Keratinocyte (primary cell): ENCODE results near the gene PCGF3. TPM values are rescaled to one million over a fixed set of nuclear protein-coding genes. Genes with fewer than 3 reads are reported as not detected.

Experiments used
- DNase-seq: peaks from one replicate; pipeline ENCODE4 v3.0.0-alpha.2; 2011; ENCODE audit warnings: low read depth, missing footprints, low spot score
- FAIRE-seq: peaks from 2 replicates; lab custom pipeline; 2011; peaks lifted over from hg19 to GRCh38; lab: Jason Lieb, UNC
- H2AFZ ChIP-seq: 2 replicates; pipeline ENCODE4 v1.6.0; 2012; ENCODE audit warnings: low read length, control low read depth, inconsistent platforms; ENCODE audit not compliant: control insufficient read depth
- H3K27ac ChIP-seq: 2 replicates; pipeline ENCODE4 v1.5.1; 2011; ENCODE audit warnings: low read length; ENCODE audit not compliant: control insufficient read depth, insufficient read depth
- H3K27me3 ChIP-seq: 3 replicates; pipeline ENCODE4 v1.6.0; 2011; ENCODE audit warnings: low read length; ENCODE audit not compliant: control insufficient read depth, insufficient read depth; ENCODE audit errors: extremely low read depth
- H3K36me3 ChIP-seq, 2 experiments: 2 replicates in 1 of 2; 3 replicates in 1 of 2; pipeline ENCODE4 v1.5.1; 2011; ENCODE audit warnings: low read length in 2 of 2, mild to moderate bottlenecking in 1 of 2; ENCODE audit not compliant: control insufficient read depth in 2 of 2, insufficient read depth in 2 of 2; ENCODE audit errors: extremely low read depth in 1 of 2
- H3K4me1 ChIP-seq: 3 replicates; pipeline ENCODE4 v1.5.1; 2011; ENCODE audit warnings: low read length; ENCODE audit not compliant: control insufficient read depth, insufficient read depth; ENCODE audit errors: extremely low read depth
- H3K4me2 ChIP-seq: 3 replicates; pipeline ENCODE4 v1.6.0; 2011; ENCODE audit warnings: low read depth, low read length; ENCODE audit not compliant: control insufficient read depth, insufficient read depth; ENCODE audit errors: extremely low read depth
- H3K4me3 ChIP-seq, 3 experiments: fragments of 200-600 bp in 1 of 3; sonication (generic) in 1 of 3; 2 replicates in 2 of 3; 3 replicates in 1 of 3; pipeline ENCODE4 v1.5.1; 2011 to 2016; ENCODE audit warnings: low read length in 3 of 3, mild to moderate bottlenecking in 3 of 3, control low read depth in 2 of 3, inconsistent platforms in 1 of 3, low read depth in 1 of 3, mixed read lengths in 1 of 3, mixed run types in 1 of 3, moderate library complexity in 1 of 3; ENCODE audit not compliant: control insufficient read depth in 2 of 3, insufficient read depth in 2 of 3; ENCODE audit errors: extremely low read depth in 1 of 3
- H3K79me2 ChIP-seq: 2 replicates; pipeline ENCODE4 v1.6.0; 2012; ENCODE audit warnings: low read length; ENCODE audit not compliant: control insufficient read depth, insufficient read depth
- H3K9ac ChIP-seq: 3 replicates; pipeline ENCODE4 v1.6.0; 2011; ENCODE audit warnings: low read length; ENCODE audit not compliant: control insufficient read depth, insufficient read depth; ENCODE audit errors: extremely low read depth
- H3K9me1 ChIP-seq: 3 replicates; pipeline ENCODE4 v1.6.0; 2011; ENCODE audit warnings: low read length; ENCODE audit not compliant: control insufficient read depth, insufficient read depth; ENCODE audit errors: extremely low read depth
- H3K9me3 ChIP-seq: 2 replicates; pipeline ENCODE4 v1.5.1; 2012; ENCODE audit warnings: low read depth, low read length; ENCODE audit not compliant: control insufficient read depth
- H4K20me1 ChIP-seq: 3 replicates; pipeline ENCODE4 v1.6.0; 2011; ENCODE audit warnings: low read length; ENCODE audit not compliant: control insufficient read depth, insufficient read depth; ENCODE audit errors: extremely low read depth
- EZH2 ChIP-seq: IDR thresholded peaks from one replicate; pipeline ENCODE4 v1.6.1; 2012; ENCODE audit warnings: inconsistent platforms, mild to moderate bottlenecking, low read length, moderate library complexity
- dilution Hi-C: fragments of 300-500 bp; cut with MboI; formaldehyde crosslinking; loops from one replicate; pipeline ENCODE4 v1.7.0; 2020; ENCODE audit warnings: low sequenced_read_pairs; ENCODE audit not compliant: extremely low pct_ligation_motif_present
- polyA plus RNA-seq, 5 experiments: library from polyadenylated mRNA; depleted of rRNA in 3 of 5; stranded (reverse) in 3 of 5; stranded (forward) in 1 of 5; unstranded in 1 of 5; fragments of >200 nt; gene quantifications; 1 replicate in 1 of 5; 2 replicates in 3 of 5; 3 replicates in 1 of 5; pipeline versions ENCODE4 v1.2.1 to v1.2.3, GENCODE V29; 2011 to 2012; ENCODE audit warnings: missing spikeins in 2 of 5, low read depth in 1 of 5, low replicate concordance in 1 of 5
- TF ChIP-seq, protein P1 (sequence below), 3 experiments: IDR thresholded peaks in 1 of 3; conservative IDR thresholded peaks in 1 of 3; optimal IDR thresholded peaks in 1 of 3; 2 replicates in 2 of 3; 3 replicates in 1 of 3; pipeline versions ENCODE3 to v1.5.1; 2011; ENCODE audit warnings: low read length in 3 of 3, mild to moderate bottlenecking in 3 of 3, moderate library complexity in 2 of 3, control low read depth in 1 of 3, inconsistent platforms in 1 of 3; ENCODE audit not compliant: insufficient read depth in 2 of 3; ENCODE audit errors: extremely low read depth in 1 of 3

The PCGF3 gene
- polyA plus RNA-seq, 1 donor (not counting 4 experiments of a cell fraction or from before 2014, with no cell fraction given) = 40.1 TPM

DNA sequence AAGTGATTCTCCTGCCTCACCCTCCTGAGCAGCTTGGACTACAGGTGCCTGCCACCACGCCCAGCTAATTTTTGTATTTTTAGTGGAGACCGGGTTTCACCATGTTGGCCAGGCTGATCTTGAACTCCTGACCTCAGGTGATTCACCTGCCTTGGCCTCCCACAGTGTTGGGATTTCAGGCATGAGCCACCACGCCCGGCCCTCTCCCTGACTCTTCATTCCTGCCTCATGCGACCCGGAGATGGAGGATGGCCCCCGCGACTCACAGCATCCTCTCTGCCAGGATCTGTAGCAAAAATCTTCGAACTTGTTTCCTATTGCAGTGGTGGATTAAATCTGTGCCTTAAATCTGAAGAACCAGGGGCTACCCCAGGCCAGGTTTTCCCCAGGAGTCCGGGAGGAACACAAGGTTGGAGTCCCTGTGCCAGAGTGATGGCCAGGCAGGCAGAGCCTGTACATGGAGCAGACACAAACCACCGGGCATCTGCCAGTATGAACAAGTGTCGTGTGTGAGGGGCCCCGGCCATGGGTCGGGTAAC lies 108.7 kb downstream of the PCGF3 start:
- no peak overlapping the region for H3K4me2 ChIP-seq
- no peaks in the 10 kb centered on the region for H3K4me1 ChIP-seq
- H3K79me2 ChIP-seq = no peaks in the 10 kb centered on the region
- peaks cover 30% of the 10 kb centered on the region for H3K27me3 ChIP-seq
- FAIRE-seq (no peak), DNase-seq (no peak)
- no peaks in the 10 kb centered on the region for H4K20me1 ChIP-seq
- H3K9me1 ChIP-seq = no peaks in the 10 kb centered on the region
- H3K9ac ChIP-seq = no peak overlapping the region
- H2AFZ ChIP-seq = no peak overlapping the region
- H3K27ac ChIP-seq = no peak overlapping the region
- TF ChIP-seq, protein P1, sequence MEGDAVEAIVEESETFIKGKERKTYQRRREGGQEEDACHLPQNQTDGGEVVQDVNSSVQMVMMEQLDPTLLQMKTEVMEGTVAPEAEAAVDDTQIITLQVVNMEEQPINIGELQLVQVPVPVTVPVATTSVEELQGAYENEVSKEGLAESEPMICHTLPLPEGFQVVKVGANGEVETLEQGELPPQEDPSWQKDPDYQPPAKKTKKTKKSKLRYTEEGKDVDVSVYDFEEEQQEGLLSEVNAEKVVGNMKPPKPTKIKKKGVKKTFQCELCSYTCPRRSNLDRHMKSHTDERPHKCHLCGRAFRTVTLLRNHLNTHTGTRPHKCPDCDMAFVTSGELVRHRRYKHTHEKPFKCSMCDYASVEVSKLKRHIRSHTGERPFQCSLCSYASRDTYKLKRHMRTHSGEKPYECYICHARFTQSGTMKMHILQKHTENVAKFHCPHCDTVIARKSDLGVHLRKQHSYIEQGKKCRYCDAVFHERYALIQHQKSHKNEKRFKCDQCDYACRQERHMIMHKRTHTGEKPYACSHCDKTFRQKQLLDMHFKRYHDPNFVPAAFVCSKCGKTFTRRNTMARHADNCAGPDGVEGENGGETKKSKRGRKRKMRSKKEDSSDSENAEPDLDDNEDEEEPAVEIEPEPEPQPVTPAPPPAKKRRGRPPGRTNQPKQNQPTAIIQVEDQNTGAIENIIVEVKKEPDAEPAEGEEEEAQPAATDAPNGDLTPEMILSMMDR (optimal IDR thresholded peaks at IDR 0.05 in 1 of 3, IDR thresholded peaks at IDR 0.05 in 1 of 3, conservative IDR thresholded peaks at IDR 0.05 in 1 of 3; ENCODE audit: extremely low read depth in 1 of 3, insufficient read depth in 2 of 3, low read length in 3 of 3) = no peak
- TF ChIP-seq EZH2 = no peak
- no peaks in the 10 kb centered on the region for H3K36me3 ChIP-seq
- dilution Hi-C loops = no loop called here
- H3K9me3 ChIP-seq = no peaks in the 10 kb centered on the region
- no peak overlapping the region for H3K4me3 ChIP-seq

DNA sequence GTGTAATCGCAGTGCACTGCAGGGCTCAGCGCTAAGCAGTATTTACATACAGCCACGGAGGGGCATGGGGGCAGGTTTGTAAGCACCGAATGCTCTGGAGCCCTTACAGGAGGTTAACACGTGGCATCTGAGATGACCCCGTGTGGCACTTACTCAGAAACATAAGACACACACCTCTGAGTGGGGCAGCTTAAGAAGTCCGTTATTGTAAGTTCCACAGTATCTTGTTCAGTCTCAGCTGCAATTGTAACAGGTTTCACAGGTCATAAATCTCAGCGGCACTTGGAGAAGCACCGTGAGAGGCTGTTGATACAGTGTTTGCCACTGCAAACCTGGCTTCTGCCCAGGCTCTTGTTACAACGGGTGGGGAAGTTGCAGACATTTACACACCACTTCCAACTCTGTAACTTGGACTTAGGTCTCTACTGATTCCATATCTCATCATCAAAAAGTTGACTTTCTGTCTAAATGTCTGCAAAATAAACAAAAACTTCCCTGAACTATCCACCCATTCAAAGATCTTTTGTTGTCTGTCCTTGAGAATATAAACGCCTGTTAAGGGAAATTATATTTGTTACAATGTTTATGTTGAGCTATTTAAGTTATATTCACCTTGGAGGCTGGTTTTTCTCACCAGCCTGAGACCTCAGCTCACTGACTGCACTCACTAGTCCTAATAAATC lies 110.0 kb downstream of the PCGF3 start:
- H3K79me2 ChIP-seq = no peaks in the 10 kb centered on the region
- peaks cover 2% of the 10 kb centered on the region for H3K9me3 ChIP-seq
- H4K20me1 ChIP-seq = no peaks in the 10 kb centered on the region
- H3K9ac ChIP-seq = no peak overlapping the region
- no peak overlapping the region for H3K27ac ChIP-seq
- TF ChIP-seq, protein P1 (optimal IDR thresholded peaks at IDR 0.05 in 1 of 3, IDR thresholded peaks at IDR 0.05 in 1 of 3, conservative IDR thresholded peaks at IDR 0.05 in 1 of 3; ENCODE audit: extremely low read depth in 1 of 3, insufficient read depth in 2 of 3, low read length in 3 of 3) = no peak
- no peak for TF ChIP-seq EZH2
- H3K9me1 ChIP-seq = no peaks in the 10 kb centered on the region
- H3K4me1 ChIP-seq = no peaks in the 10 kb centered on the region
- FAIRE-seq = no peak
- no peak overlapping the region for H3K4me3 ChIP-seq
- dilution Hi-C loops = no loop called here
- DNase-seq = no peak
- no peak overlapping the region for H2AFZ ChIP-seq
- H3K36me3 ChIP-seq = no peaks in the 10 kb centered on the region
- peaks cover 37% of the 10 kb centered on the region for H3K27me3 ChIP-seq
- no peak overlapping the region for H3K4me2 ChIP-seq
